OCI-LY1 (cell line): Measurements from ENCODE around the gene OSGIN1.

Source experiments
- CTCF ChIP-seq: fragments of 200-600 bp; sonication (generic), shearing (Covaris generic); IDR thresholded peaks from 2 replicates; pipeline ENCODE4 v1.5.1; 2017; ENCODE audit warnings: mild to moderate bottlenecking, antibody characterized with exemption, low read length, moderate library complexity, mixed read lengths
- EZH2 ChIP-seq: fragments of 200-600 bp; sonication (generic), shearing (Covaris generic); IDR thresholded peaks from 2 replicates; pipeline ENCODE4 v1.8.0; 2017; ENCODE audit warnings: borderline replicate concordance, mixed run types, mild to moderate bottlenecking, antibody characterized with exemption, low read length, moderate library complexity, mixed read lengths

GRCh38 chr16:83947642-83948234 is 5.3 kb upstream of the OSGIN1 start:
- no peak for TF ChIP-seq CTCF
- TF ChIP-seq EZH2 = no peak
